Natural killer cell (primary cell): ENCODE data around the gene ITPR1. TPM values are rescaled to one million over a fixed set of nuclear protein-coding genes. Genes with fewer than 3 reads are reported as not detected.

ENCODE experiments used
- ATAC-seq, 3 donors: fragments of 150-1000 bp in 2 of 3; fragments of 200-7000 bp in 1 of 3; cut with Tn5 transposase; 1 replicate in 1 of 3; 2 replicates in 2 of 3; pipeline ENCODE4 v1.10.0; 2021; ENCODE audit warnings: mild to moderate bottlenecking in 2 of 3, moderate library complexity in 2 of 3
- DNase-seq, 2 donors: peaks; one replicate each; pipeline versions ENCODE4 v3.0.0 to v3.0.0-alpha.2; 2013 to 2021; ENCODE audit warnings: mixed read lengths in 1 of 2
- H3K27ac ChIP-seq: one replicate; pipeline ENCODE4 v1.5.1; 2013; ENCODE audit warnings: mild to moderate bottlenecking, low read length
- H3K27me3 ChIP-seq: one replicate; pipeline ENCODE4 v1.6.1; 2013; ENCODE audit warnings: low read length; ENCODE audit not compliant: control insufficient read depth, insufficient read depth
- H3K36me3 ChIP-seq: one replicate; pipeline ENCODE4 v1.6.1; 2013; ENCODE audit warnings: low read length; ENCODE audit not compliant: control insufficient read depth, insufficient read depth
- H3K4me1 ChIP-seq: one replicate; pipeline ENCODE4 v1.6.1; 2013; ENCODE audit warnings: low read length; ENCODE audit not compliant: control insufficient read depth, insufficient read depth
- H3K4me3 ChIP-seq: one replicate; pipeline ENCODE4 v1.5.1; 2013; ENCODE audit warnings: low read length
- H3K9me3 ChIP-seq: one replicate; pipeline ENCODE4 v1.6.1; 2013; ENCODE audit warnings: low read length; ENCODE audit not compliant: control insufficient read depth, insufficient read depth
- H3K27ac Mint-ChIP-seq, 2 donors: one replicate each; pipeline ENCODE4 v1.8.0; 2022; ENCODE audit warnings: mild to moderate bottlenecking in 2 of 2, mixed read lengths in 2 of 2, moderate library complexity in 1 of 2
- H3K27me3 Mint-ChIP-seq, 2 donors: one replicate each; pipeline ENCODE4 v1.8.0; 2022; ENCODE audit warnings: low read depth in 2 of 2, mixed read lengths in 2 of 2
- H3K36me3 Mint-ChIP-seq: one replicate; pipeline ENCODE4 v1.8.0; 2022; ENCODE audit warnings: mixed read lengths
- H3K4me1 Mint-ChIP-seq, 2 donors: one replicate each; pipeline ENCODE4 v1.8.0; 2022; ENCODE audit warnings: mixed read lengths in 2 of 2
- H3K4me3 Mint-ChIP-seq: one replicate; pipeline ENCODE4 v1.8.0; 2022; ENCODE audit warnings: mild to moderate bottlenecking, moderate library complexity, mixed read lengths
- H3K9me3 Mint-ChIP-seq, 2 donors: one replicate each; pipeline ENCODE4 v1.8.0; 2022; ENCODE audit warnings: mixed read lengths in 2 of 2
- WGBS: methylation state at CpG from one replicate; pipeline ENCODE4 v1.1.7; 2013; ENCODE audit warnings: missing lambda C conversion rate; ENCODE audit not compliant: insufficient coverage; 5-methylcytosine and 5-hydroxymethylcytosine counted together
- intact Hi-C: fragments of 100-400 bp; cut with micrococcal nuclease; formaldehyde crosslinking; loops from one replicate; pipeline ENCODE4 v1.14.2; 2022
- total RNA-seq, 4 donors: library from RNA; stranded (reverse); fragments of 120-200 nt in 1 of 4; gene quantifications; one replicate each; pipeline versions ENCODE4 v1.2.3 to v1.2.4, GENCODE V29; 2013 to 2022
- TF ChIP-seq, protein P1 (sequence below): fragments of 200-600 bp; IDR thresholded peaks from one replicate; pipeline ENCODE4 v1.8.0; 2022; ENCODE audit warnings: antibody characterized with exemption

The ITPR1 gene
- total RNA-seq, 3 donors from 2014 or later (not counting 1 experiment from before 2014, with no cell fraction given): 86.7 to 123 (median 94.8) TPM

DNA sequence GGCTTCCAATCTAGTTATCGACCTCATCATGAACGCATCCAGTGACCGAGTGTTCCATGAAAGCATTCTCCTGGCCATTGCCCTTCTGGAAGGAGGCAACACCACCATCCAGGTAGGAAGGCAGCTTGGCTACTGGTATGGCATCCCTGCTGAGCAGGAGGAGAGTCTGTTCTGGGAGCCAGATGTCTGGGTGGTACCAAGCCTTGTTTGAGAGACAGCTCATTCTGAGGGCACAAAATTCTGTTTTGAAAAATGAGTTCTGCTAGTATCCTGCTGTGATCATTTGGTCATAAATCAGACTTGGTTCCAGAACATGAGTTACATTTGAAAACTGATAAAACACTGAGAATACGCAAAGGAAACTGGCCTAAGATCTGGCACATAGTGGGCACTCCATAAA, 242.1 kb downstream of the ITPR1 start:
- intact Hi-C loops: no loop called here
- peaks cover 9% of the 10 kb centered on the region for H3K9me3 ChIP-seq
- no peaks in the 10 kb centered on the region for H3K27me3 ChIP-seq
- peaks cover 5% of the 10 kb centered on the region for H3K36me3 Mint-ChIP-seq
- WGBS: 95% methylated on average over 4 of the region's 4 CpGs
- no peak overlapping the region for H3K27ac ChIP-seq
- no peak for DNase-seq
- no peak overlapping the region for H3K4me3 ChIP-seq
- ATAC-seq: no peak
- peaks cover 43 to 53% of the 10 kb centered on the region in 2 donors for H3K4me1 Mint-ChIP-seq
- H3K27me3 Mint-ChIP-seq: no peaks in the 10 kb centered on the region
- H3K9me3 Mint-ChIP-seq: peaks cover 0 to 2% of the 10 kb centered on the region in 2 donors
- peaks cover 40% of the 10 kb centered on the region for H3K4me1 ChIP-seq
- TF ChIP-seq, protein P1, sequence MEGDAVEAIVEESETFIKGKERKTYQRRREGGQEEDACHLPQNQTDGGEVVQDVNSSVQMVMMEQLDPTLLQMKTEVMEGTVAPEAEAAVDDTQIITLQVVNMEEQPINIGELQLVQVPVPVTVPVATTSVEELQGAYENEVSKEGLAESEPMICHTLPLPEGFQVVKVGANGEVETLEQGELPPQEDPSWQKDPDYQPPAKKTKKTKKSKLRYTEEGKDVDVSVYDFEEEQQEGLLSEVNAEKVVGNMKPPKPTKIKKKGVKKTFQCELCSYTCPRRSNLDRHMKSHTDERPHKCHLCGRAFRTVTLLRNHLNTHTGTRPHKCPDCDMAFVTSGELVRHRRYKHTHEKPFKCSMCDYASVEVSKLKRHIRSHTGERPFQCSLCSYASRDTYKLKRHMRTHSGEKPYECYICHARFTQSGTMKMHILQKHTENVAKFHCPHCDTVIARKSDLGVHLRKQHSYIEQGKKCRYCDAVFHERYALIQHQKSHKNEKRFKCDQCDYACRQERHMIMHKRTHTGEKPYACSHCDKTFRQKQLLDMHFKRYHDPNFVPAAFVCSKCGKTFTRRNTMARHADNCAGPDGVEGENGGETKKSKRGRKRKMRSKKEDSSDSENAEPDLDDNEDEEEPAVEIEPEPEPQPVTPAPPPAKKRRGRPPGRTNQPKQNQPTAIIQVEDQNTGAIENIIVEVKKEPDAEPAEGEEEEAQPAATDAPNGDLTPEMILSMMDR: no peak
- no peak overlapping the region for H3K4me3 Mint-ChIP-seq
- peaks cover 5% of the 10 kb centered on the region for H3K36me3 ChIP-seq
- peak overlapping the region; percentile 88 to 92 for H3K27ac Mint-ChIP-seq

DNA sequence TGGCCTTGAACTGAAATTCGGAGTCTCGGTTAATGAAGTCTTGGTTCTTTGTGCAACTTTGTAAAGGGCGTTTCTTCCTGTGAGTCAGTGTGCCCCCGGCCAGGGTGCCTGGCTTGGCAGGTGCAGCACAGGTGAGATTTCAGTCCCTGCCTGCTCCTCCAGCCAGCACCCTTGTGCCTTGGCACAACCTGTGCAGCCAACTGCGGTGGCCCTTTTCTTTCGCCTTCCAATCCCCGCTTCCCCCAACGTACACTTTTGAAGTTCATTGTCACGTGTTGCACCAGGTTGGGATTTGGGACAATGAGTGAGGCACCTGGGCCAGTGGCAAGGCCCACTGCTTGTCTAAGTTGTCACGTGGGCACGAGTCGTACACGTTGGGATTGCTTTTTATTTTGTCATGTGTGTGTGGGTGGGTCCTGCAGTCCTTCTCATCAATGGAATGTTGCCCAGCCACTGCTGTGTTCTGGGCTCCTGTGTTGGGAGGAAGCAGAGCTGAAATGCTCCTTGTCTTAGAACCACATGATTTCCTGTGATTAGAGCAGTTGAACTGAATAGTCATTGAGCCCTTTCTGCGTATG, 243.2 kb downstream of the ITPR1 start:
- H3K27ac Mint-ChIP-seq: peak overlapping the region; percentile 88 to 92
- H3K27me3 Mint-ChIP-seq: no peaks in the 10 kb centered on the region
- H3K9me3 Mint-ChIP-seq: peaks cover 0 to 2% of the 10 kb centered on the region in 2 donors
- peak overlapping the region; percentile 51 for H3K4me3 Mint-ChIP-seq
- Histone ChIP-seq H3K27ac (peak overlapping the region; percentile 22), H3K36me3 (peaks cover 5% of the 10 kb centered on the region), H3K9me3 (peaks cover 9% of the 10 kb centered on the region), H3K27me3 (no peaks in the 10 kb centered on the region), H3K4me1 (peaks cover 51% of the 10 kb centered on the region), H3K4me3 (no peak overlapping the region)
- ATAC-seq (peak; percentile 21 to 57 (median 40)), DNase-seq (peak in 1 of 2 donors; percentile 30)
- TF ChIP-seq, protein P1: no peak
- intact Hi-C loops: no loop called here
- peaks cover 54 to 65% of the 10 kb centered on the region in 2 donors for H3K4me1 Mint-ChIP-seq
- WGBS: 71% methylated on average over 14 of the region's 14 CpGs
- peaks cover 5% of the 10 kb centered on the region for H3K36me3 Mint-ChIP-seq

DNA sequence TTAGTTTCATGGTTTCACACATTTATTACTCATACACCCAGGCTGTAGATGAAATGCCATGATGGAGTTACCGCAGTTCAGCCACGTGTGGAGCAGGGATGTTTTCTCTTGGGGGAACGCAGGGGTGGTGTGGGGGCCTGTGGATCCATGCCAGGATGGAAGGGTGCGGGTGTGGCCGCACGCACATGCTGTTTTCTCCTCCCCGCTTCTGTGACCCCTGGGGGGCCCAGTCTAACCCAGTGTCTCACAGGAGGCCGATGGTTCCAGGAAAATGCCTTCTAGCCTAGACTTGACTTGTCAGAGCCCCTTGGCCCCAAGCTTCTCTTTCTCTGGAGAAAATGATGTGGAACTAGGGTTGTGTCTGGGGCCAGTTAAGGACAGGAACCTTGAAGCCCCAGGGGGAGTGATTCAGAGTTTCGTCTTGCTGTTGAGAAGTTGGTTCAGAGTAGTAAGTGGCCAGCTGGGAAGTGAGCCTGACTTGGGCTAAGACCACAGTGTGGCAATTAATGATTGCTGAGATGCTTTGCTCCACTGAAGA, 245.7 kb downstream of the ITPR1 start:
- Mint-ChIP-seq H3K4me1 (peaks cover 68 to 79% of the 10 kb centered on the region in 2 donors), H3K4me3 (peak overlapping the region; percentile 51), H3K36me3 (no peaks in the 10 kb centered on the region), H3K27ac (peak overlapping the region; percentile 88 to 92), H3K9me3 (peaks cover 0 to 2% of the 10 kb centered on the region in 2 donors), H3K27me3 (no peaks in the 10 kb centered on the region)
- peak overlapping the region; percentile 51 for H3K27ac ChIP-seq
- H3K4me3 ChIP-seq: no peak overlapping the region
- TF ChIP-seq, protein P1: no peak
- intact Hi-C loops: loop anchor here (1.0 kb wide), 1 partner anchor 9 kb away; no protein-coding TSS in a partner anchor
- peaks cover 63% of the 10 kb centered on the region for H3K4me1 ChIP-seq
- ATAC-seq: peak; percentile 21 to 52 (median 44)
- DNase-seq: no peak
- H3K27me3 ChIP-seq: no peaks in the 10 kb centered on the region
- H3K36me3 ChIP-seq: peaks cover 5% of the 10 kb centered on the region
- 64% methylated on average over 9 of the region's 9 CpGs for WGBS
- peaks cover 9% of the 10 kb centered on the region for H3K9me3 ChIP-seq
